Suppressor macrophage treated with lipopolysaccharide for 1 hour (primary cell): ENCODE measurements around the gene PI4K2A.
"Not testable (repeated sequence)": the region's sequence is repeated elsewhere in the genome, so short reads cannot be mapped to it uniquely, and the experiment has no call there.

Experiments used
- DNase-seq, 3 donors: peaks; one replicate each; pipeline ENCODE4 v3.0.0-alpha.2; 2020 to 2022

Gene PI4K2A

DNA sequence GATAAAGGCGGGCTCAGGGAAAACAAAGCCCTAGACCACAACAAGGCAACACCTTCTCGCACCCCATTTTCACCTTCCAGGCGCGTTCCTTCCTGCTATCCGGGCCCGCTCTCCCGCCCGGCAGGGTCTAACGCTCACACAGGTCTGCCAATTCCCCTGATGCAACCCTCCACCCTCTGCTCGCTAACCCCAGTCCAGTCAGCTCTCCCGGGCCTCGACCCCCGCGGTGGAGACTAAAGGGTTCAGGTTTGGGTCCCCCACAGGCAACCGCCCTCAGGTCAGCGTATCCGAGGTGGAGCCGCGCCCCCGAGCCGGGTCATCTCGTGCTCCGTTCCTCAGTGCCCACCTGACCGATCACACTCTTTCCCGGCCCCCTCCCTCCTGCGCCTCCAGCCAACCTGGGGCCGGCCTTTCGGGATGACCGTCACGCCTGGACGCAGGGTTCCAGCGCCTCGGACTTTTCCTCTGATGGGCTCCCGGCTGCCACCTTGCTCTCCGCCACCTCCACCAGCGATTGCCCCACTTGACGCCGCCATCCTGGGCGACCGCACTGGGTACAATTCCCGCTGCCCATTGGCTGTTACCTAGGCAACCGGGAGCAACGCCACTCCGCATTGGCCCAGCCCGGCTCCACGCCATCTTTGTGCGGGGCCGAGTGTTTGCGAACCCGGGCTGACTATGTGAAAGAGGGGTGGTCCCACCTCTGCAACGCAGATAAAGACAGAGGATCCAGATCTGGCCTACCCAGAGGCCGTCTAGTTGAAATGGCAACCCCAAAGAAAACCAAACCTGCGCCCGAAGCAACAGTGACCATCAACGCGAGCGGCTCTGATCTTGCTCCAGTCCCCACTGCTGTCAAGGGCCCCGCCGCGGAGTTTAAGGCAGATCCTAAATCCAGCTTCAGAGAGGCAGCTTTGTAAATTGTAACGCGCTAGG, 7.3 kb upstream of the PI4K2A start, which contains the start of gene MORN4:
Gene MORN4, minus strand, starts transcription at position 552 of the 936 bp plus-strand sequence. CDS start 13,847 bp downstream, outside the sequence.
- peak; percentile 95 to 97 (median 97) for DNase-seq

DNA sequence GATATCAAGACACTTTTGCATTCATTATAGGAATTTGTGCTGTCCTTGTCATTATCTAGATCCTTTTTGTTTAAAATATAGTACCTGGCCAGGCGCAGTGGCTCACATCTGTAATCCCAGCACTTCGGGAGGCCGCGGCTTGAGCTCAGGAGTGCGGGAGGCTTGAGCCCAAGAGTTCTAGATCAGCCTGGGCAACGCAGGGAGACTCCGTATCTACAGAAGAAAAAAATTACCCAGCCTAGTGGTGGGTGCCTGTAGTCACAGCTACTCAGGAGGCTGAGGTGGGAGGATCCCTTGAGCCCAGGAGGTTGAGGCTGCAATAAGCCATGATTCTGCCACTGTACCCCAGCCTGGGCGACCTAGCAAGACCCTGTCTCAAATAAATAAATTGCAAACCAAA, 6.5 kb upstream of the PI4K2A start:
- peak in 2 of 3 donors; percentile 33 to 45 for DNase-seq

DNA sequence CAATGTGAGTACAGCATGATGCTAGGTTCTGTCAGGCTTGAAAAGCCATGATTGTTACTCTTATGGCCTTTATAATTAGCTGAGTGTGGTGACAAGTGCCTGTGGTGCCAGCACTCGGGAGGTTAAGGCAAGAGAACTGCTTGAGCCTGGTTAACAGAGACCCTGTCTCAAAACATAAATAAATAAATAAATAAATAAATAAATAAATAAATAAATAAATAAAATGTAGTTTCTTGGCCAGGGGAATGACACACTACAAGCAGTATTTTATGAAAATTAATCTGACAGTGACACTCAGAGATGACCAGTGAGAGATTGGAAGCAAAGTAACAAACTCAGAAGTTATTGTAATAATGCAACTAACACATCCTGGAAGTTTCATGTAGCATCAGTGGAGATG, 4.9 kb upstream of the PI4K2A start:
- no peak for DNase-seq

DNA sequence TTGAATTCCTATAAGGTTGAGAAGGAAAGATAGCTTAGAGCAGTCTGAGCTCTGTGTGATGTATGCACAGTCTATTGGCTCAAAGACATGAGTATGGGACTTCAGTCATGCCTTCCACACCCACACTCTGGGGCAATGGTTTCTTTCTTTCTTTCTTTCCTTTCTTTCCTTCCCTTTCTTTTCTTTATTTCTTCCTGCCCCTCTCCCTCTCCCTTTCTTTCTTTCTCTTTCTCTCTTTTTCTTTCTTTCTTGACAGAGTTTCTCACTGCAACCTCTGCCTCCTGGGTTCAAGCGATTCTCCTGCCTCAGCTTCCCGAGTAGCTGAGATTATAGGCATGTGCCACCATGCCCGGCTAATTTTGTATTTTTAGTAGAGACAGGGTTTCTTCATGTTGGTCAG, 1.4 kb upstream of the PI4K2A start:
- not testable (repeated sequence) for DNase-seq

DNA sequence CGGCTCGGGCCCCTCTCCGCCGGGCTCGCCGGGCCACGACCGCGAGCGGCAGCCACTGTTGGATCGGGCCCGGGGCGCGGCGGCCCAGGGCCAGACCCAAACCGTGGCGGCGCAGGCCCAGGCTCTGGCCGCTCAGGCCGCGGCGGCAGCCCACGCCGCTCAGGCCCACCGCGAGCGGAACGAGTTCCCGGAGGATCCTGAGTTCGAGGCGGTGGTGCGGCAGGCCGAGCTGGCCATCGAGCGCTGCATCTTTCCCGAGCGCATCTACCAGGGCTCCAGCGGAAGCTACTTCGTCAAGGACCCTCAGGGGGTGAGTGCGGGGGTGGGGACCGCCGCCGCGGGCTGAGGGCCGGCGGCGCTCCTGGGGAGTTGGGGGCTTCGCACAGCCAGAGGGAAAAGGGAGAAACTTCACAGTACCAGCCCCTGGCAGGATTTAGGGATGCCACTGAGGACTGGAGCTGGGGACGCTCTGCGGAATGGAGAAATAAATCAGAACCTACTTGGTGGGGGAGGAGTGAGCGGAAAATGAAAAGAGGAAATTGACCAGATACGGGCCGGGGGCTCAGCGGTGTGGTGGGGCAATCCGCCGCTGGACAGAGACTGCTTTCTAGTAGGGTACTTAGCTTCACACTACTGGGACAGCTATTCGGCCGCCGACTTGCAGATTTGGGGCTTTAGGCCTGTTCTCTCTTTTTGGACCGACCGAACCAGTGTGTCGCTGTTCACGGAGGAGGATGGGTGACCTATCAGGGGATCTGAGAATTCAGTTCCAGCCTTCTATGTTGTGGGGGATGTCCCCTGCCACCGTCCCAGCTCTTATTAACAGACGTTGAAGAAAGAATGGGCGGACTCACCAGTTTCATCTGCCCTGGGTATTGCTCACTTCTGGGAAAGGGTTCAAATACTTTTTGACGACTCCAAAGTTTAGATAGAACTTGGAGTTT, 669 bp downstream of the PI4K2A start:
- DNase-seq = peak; percentile 58 to 77 (median 68)

DNA sequence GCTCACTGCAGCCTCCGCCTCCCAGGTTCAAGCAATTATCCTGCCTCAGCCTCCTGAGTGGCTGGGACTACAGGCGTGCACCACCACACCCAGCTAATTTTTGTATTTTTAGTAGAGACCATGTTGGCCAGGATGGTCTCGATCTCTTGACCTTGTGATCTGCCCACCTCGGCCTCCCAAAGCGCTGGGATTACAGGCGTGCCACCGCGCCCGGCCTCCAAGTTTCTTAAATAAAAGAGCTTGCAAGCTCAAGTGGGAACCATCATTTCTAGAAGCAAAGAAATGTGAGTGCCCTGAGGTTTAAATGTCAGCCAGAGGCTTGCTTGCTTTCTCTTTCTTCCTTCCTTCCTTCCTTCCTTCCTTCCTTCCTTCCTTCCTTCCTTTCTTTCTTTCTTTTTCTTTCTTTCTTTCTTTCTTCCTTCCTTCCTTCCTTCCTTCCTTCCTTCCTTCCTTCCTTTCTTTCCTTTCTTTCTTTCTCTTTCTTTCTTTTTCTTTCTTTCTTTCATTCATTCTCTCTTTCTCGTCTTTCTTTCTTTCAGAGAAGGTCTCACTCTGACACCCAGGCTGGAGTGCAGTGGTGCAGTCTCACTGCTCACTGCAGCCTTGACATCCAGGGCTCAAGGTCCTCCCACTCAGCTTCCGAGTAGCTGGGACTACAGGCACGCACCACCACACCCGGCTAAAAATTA, 2.1 kb downstream of the PI4K2A start:
- DNase-seq = not testable (repeated sequence)

DNA sequence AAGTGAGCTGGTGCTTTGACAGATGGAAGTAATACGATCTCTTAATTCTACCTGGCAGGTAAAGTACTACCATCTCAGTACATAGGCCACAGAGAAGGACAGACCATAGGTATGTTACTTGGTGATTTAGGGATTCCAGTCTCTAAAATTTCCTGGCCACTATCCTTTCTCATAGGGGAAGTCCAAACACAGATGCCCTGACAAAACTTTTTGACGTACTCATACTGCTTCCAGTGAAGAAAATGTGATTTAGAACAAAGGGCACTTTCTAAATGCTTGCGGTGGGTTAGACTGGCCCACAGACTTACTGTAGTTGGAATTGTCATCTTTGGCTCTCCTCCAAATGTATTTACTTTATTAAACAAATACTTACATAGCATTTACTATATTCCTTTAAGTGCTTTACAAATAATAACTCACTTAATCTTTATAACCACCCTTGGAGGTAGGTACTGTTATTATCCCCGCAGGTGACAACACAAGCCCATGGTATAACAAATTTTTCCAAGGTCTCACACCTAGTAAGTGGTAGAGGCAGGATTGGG, 3.0 kb downstream of the PI4K2A start:
- DNase-seq = peak; percentile 44 to 71 (median 66)

DNA sequence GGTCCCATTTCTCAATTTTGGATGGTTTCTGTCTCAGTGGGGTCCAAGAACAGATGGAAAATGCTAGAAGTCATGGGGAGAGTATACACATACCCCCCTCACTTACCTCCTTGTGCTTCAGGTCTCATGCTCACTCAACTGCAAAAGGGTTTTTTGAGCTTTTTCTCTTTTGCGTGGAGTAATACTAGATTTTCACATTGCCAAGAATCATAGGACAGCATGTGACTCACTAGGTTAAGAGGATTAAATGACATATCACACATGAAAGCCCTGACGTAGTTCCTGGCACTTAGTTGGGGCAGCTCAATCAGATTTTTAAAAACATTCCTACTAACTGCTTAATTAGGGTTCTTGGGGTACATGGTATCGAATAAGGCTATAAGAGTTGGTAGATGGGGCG, 4.5 kb downstream of the PI4K2A start:
- peak; percentile 37 to 61 (median 56) for DNase-seq

DNA sequence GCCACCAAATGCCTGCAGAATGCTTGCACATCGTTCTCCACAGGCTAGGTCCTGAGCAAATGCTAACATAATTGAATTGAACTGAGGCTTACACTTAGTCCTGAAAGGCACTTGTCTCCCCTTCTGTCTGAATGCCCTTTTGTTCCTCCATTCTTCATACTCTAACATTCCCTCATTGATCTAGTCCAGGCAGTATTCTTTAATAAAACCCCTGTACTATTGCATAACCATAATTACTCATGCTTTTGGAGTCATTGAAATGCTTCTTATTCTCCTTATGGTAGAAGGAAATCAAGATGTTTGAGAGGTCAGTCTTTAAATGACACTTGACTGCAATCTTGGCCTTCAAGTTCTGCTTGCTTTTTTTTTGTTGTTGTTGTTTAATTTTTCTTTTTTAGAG, 7.1 kb downstream of the PI4K2A start:
- peak; percentile 47 to 85 (median 85) for DNase-seq

DNA sequence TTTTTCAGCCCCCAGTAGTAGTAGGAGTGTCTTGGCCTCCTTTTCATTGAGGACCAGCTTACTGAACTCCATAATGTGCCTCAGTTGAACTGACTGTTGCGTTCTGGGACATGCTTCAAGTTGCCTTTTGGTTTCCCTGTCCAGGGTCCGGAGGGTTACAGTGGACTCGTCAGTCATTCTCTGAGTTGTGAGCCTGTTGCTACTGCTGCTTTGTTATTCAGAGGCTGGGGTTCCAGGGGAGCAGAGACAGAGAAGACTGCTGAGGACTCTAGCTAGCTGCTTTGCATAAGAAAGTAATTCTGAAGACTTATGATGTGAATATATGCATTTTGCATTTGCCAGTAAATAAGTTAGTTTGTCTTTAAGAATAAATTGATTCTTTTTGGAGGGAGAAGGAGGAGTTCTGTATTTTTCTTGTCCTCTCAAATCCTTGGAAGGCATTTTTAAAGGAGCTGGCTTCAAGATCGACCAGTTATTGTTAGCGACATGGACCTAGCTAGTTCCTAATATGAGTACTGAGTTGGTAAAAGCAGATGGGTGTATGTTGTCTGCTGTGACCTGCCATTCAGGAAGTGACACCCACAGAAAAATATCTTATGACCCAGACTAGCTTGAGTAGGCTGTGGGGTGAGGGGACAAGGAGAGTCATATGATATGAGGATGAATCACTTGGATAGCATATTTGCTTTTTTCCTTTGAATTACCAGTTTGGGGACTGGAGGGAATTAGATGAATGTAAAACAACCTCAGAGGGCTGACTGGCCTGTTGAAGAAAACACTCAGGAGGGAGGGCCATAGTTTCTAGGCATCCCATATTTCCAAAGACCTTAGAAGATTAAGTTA, 8.3 kb downstream of the PI4K2A start:
- peak; percentile 89 to 98 (median 95) for DNase-seq

DNA sequence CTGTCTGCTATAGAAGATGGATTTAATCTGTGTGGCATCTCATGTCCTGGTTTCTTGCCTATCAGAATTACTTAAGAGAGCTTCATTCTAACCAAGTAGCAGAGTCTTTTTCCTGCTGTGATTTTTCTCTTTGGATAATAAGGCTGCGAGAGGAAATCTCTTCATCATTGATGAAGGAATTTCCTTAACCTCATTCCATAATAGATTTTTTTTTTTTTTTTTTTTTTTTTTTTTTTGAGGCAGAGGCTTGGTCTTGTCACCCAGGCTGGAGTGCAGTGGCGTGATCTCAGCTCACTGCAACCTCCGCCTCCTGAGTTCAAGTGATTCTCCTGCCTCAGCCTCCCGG, 8.9 kb downstream of the PI4K2A start:
- DNase-seq = not testable (repeated sequence)

DNA sequence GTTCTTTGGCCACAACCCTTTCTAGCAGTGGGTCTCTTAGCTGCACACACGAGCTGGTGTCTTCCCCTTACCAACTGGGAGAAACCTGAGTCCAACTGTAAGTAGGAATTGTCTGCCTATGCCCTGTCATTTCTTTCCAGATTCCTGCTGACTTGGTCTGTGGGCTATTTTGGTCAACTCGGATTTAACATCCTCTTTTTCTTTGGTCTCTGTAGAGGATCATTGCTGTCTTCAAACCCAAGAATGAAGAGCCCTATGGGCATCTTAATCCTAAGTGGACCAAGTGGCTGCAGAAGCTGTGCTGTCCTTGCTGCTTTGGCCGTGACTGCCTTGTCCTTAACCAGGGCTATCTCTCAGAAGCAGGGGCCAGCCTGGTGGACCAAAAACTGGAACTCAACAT, 10.3 kb downstream of the PI4K2A start:
- peak; percentile 33 to 52 (median 51) for DNase-seq

DNA sequence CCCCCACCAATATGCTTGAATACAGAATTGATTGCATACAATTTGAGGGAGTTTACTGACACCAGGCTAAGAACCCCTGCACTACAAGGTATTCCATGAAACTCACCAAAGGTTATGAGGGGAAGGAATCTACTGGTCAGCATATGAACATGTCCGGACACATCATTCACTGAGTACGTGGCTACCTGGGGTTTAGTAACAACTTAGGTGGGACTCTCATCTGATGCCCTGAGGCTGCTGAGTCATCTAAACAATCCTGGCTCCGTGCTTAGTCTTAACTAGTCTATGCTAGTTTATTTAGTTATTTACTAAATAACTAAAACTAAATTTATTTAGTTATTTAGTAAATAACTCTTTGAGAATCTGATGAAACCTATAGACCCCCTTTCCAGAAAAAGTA, 11.3 kb downstream of the PI4K2A start:
- no peak for DNase-seq

DNA sequence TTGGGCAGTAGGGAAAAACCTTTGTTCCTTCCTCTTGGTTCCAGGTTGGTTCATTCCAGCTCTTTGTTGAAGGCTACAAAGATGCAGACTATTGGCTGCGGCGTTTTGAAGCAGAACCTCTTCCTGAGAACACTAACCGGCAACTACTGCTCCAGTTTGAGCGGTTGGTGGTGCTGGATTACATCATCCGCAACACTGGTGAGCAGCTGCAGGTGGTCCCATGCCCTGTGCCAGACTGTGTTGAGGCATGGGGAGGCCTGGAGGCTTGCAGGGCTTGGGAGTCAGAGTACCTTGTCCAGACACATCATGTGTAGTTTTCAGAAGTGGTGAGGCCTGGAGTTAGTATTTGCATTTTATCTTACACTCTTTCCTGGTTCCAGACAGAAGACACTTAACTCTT, 16.3 kb downstream of the PI4K2A start:
- DNase-seq = no peak

DNA sequence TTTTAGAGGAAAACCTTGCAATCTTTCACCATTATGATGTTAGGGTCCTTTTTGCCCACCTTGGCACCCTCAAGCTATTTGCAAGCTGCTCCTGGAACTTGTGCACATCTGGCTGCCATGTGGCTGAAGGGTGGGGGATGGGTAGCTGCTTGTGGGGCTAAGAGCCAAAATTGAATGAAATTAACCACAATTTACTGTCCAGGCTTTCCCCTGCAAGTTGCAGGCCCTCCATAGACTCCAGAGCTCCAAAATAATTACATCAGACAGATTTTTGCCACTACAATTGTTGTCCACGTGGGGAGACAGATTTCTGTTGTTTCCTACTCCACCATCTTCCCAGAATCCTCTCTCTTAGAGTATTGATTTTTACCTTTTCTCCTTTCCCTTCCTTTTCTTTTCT, 19.1 kb downstream of the PI4K2A start:
- DNase-seq = no peak

DNA sequence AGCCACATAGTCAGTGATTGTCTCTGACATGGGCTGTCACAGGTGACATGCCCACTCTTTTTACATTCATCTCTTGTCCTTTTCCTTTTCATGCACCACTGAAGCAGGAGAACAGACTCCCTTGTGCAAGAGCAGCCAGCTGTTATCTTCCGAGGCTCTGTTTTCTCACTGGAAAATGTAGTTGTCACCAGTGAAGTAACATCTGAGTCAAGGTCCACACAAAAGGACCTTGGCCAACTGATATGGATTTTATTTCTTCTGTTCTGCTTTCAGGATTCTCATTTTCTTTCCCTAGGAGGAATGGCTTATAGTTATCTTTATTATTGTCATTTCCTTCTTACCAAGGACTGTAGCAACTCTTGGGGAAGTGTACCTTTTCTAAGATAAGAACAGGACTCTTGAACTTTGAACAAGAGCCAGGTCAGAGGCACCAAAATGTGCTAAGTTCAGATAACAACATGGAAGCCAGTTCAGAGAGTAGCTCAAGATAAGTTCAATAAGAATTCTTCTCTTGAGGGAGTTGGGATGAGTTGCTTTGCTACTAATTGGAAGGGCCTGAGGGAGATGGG, 23.9 kb downstream of the PI4K2A start:
- DNase-seq = no peak

DNA sequence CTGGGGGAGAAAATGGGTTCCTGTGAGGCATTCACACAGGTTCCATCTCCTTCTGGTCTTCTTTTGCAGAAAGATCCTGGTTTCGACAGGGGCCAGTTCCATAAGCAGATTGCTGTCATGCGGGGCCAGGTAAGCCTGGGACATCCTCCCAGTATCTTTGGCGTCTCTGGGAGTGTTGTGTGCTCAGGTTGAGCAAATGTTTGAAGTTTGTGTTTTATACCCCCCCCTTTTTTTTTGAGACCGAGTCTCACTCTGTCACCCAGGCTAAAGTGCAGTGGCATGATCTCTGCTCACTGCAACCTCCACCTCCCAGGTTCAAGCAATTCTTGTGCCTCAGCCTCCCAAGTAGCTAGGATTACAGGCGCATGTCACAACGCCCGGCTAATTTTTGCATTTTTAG, 26.5 kb downstream of the PI4K2A start:
- DNase-seq = no peak

DNA sequence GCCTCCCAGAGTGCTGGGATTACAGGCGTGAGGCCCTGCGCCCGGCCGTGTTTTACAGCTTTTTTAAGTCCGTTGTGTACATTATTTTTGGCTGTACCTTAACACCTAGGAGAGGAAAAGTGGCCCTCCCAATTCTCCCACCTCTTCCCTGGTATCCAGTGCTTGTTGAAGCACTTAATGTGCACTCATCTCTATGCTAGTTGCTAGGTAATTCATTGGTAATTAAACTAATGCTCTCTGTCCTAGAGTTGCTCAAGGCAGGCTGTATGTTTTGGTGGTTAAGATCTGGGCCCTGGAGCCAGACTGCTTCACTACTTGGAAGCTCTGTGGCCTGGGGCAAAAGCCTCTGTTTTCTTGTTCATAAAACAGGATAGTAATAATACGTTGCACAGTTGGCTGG, 27.0 kb downstream of the PI4K2A start:
- DNase-seq = no peak

DNA sequence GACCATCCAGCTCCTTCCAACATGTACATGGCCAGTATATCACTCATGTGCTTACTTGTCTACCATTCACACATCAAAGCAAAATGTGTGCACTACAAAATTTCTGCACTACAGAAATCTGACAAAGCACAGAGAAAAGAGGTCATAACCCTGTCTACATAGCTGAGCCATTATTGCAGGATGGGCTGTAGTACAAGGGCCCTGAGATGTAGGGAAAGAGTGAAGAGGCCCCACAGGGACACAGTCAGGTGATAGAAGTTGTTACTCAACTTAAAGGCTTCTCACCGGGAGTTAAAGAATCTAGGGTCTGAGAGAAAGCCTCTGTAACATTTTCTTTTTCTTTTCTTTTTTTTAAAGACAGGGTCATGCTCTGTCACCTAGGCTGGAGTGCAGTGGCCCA, 29.1 kb downstream of the PI4K2A start:
- no peak for DNase-seq

DNA sequence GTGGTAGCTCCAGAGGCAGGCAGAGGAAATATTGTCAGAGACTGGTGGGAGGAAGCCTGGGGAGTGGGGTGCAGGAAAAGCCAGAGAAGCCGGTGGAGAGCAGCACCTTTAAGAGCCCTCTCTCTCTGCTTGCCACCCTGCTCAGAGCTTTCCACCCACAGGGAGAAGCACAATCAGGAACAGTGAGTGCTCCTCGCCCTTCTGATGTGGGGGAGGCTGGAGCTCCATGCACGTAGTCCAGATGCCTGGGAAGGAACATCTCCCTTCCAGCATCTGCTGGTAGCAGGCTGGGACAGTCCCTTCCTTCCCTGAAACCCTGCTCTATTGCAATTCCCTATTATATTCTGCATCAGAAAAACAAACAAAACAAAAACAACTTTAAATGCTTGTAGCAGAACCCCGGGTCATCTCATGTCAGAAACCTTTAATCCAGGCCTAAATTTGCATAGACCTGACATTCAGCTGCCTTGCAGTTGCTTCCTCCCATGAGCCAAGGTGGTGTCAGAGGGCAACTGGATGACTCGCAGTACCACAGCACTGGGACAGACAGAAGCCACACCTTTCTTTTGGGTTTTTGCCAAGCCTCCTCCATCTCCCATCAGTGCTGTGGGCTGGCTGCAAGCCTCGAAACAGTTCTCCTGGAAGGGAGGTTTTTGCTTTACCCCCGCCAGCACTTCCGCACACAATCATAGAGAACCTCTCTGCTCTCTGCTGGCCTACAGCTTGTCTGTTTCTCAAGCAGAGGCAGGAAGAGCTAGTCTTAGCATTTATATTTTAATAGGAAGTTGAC, 33.5 kb downstream of the PI4K2A start:
- DNase-seq = peak in 1 of 3 donors; percentile 35
